Stimulated activated CD8-positive, alpha-beta memory T cell treated with anti-CD3 and anti-CD28 coated beads, Interleukin-4, amount 100 ng/mL, for 4 hours (primary cell): ENCODE results near the gene IMMP2L.
"Not testable (repeated sequence)": the region's sequence is repeated elsewhere in the genome, so short reads cannot be mapped to it uniquely, and the experiment has no call there.

Experiments used
- DNase-seq, 2 donors: peaks; one replicate each; pipeline ENCODE4 v3.0.0-alpha.2; 2020; ENCODE audit warnings: low read depth in 2 of 2, low spot score in 1 of 2

IMMP2L gene

GRCh38 chr7:110948280-110948679 lies 614.0 kb downstream of the IMMP2L start:
- DNase-seq = no peak

- DNase-seq = no peak
Measured at GRCh38 chr7:110947408-110947807, 614.9 kb downstream of the IMMP2L start.

GRCh38 chr7:110944966-110945644 lies 617.2 kb downstream of the IMMP2L start:
- no peak for DNase-seq

- DNase-seq = no peak
Measured at GRCh38 chr7:110944448-110944847, 617.8 kb downstream of the IMMP2L start.

- DNase-seq = no peak
Measured at GRCh38 chr7:110943701-110944345, 618.5 kb downstream of the IMMP2L start.

GRCh38 chr7:110941385-110941784 lies 620.9 kb downstream of the IMMP2L start:
- no peak for DNase-seq

- no peak for DNase-seq
Measured at GRCh38 chr7:110940756-110941155, 621.5 kb downstream of the IMMP2L start.

- no peak for DNase-seq
Measured at GRCh38 chr7:110938165-110938564, 624.1 kb downstream of the IMMP2L start.

- not testable (repeated sequence) for DNase-seq
Measured at GRCh38 chr7:110936665-110937064, 625.6 kb downstream of the IMMP2L start.

- DNase-seq = no peak
Measured at GRCh38 chr7:110929480-110930249, 632.6 kb downstream of the IMMP2L start.

GRCh38 chr7:110922906-110923305 lies 639.4 kb downstream of the IMMP2L start:
- no peak for DNase-seq

- DNase-seq = no peak
Measured at GRCh38 chr7:110921595-110922151, 640.6 kb downstream of the IMMP2L start.

- no peak for DNase-seq
Measured at GRCh38 chr7:110918949-110919548, 643.2 kb downstream of the IMMP2L start.

- no peak for DNase-seq
Measured at GRCh38 chr7:110914263-110914662, 648.0 kb downstream of the IMMP2L start.

GRCh38 chr7:110911632-110912031 lies 650.7 kb downstream of the IMMP2L start:
- DNase-seq = no peak

GRCh38 chr7:110909117-110909516 lies 653.2 kb downstream of the IMMP2L start:
- no peak for DNase-seq

GRCh38 chr7:110905773-110906566 lies 656.3 kb downstream of the IMMP2L start:
- DNase-seq = no peak

GRCh38 chr7:110898516-110898915 lies 663.8 kb downstream of the IMMP2L start:
- no peak for DNase-seq

- DNase-seq = no peak
Measured at GRCh38 chr7:110897538-110897937, 664.8 kb downstream of the IMMP2L start.

GRCh38 chr7:110894111-110894510 lies 668.2 kb downstream of the IMMP2L start:
- DNase-seq = no peak

GRCh38 chr7:110891197-110891596 lies 671.1 kb downstream of the IMMP2L start:
- DNase-seq = no peak
